ENCODE measurements around the gene RASGRP4. TPM values are rescaled to one million over a fixed set of nuclear protein-coding genes. Genes with fewer than 3 reads are reported as not detected.

RASGRP4 gene
- total RNA-seq, 1 experiment from 2014 or later = not detected

DNA sequence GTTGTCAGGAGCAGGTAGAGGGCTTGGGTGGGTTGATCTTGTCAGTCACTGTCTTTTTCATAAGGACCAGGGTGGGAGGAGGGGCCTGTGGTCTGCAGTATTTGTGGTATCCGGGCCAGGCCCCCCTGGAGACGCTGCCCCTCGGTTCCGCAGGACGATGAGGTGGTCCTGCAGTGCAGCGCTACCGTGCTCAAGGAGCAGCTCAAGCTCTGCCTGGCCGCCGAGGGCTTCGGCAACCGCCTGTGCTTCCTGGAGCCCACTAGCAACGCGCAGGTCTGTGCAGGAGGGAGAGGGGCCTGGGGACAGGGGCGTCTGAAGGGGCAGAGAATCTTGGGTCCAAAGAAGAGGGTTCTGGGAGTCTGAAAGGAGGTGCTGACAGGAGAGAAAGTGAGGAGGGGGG lies 14.6 kb upstream of the RASGRP4 start:
- no TSS peak for BruUV-seq (replicated peaks)
- ChIA-PET POLR2A (no interaction called here), CTCF (interaction anchor here (1.0 kb wide), 1 partner anchor 38 kb away, joined by 3 read pairs; the partner anchor contains the start of gene FAM98C)
- no peaks in the 10 kb centered on the region for H3K4me1 ChIP-seq (ENCODE audit: control insufficient read depth, insufficient read depth, low read length)
- intact Hi-C loops (cut with micrococcal nuclease; ENCODE audit: unreplicated experiment) = no loop called here
- H3K36me3 ChIP-seq (ENCODE audit: control insufficient read depth, insufficient read depth, low read length) = no peaks in the 10 kb centered on the region
- TF ChIP-seq, protein P1, sequence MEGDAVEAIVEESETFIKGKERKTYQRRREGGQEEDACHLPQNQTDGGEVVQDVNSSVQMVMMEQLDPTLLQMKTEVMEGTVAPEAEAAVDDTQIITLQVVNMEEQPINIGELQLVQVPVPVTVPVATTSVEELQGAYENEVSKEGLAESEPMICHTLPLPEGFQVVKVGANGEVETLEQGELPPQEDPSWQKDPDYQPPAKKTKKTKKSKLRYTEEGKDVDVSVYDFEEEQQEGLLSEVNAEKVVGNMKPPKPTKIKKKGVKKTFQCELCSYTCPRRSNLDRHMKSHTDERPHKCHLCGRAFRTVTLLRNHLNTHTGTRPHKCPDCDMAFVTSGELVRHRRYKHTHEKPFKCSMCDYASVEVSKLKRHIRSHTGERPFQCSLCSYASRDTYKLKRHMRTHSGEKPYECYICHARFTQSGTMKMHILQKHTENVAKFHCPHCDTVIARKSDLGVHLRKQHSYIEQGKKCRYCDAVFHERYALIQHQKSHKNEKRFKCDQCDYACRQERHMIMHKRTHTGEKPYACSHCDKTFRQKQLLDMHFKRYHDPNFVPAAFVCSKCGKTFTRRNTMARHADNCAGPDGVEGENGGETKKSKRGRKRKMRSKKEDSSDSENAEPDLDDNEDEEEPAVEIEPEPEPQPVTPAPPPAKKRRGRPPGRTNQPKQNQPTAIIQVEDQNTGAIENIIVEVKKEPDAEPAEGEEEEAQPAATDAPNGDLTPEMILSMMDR (IDR thresholded peaks at IDR 0.05) = no peak
- TF ChIP-seq, protein P2, sequence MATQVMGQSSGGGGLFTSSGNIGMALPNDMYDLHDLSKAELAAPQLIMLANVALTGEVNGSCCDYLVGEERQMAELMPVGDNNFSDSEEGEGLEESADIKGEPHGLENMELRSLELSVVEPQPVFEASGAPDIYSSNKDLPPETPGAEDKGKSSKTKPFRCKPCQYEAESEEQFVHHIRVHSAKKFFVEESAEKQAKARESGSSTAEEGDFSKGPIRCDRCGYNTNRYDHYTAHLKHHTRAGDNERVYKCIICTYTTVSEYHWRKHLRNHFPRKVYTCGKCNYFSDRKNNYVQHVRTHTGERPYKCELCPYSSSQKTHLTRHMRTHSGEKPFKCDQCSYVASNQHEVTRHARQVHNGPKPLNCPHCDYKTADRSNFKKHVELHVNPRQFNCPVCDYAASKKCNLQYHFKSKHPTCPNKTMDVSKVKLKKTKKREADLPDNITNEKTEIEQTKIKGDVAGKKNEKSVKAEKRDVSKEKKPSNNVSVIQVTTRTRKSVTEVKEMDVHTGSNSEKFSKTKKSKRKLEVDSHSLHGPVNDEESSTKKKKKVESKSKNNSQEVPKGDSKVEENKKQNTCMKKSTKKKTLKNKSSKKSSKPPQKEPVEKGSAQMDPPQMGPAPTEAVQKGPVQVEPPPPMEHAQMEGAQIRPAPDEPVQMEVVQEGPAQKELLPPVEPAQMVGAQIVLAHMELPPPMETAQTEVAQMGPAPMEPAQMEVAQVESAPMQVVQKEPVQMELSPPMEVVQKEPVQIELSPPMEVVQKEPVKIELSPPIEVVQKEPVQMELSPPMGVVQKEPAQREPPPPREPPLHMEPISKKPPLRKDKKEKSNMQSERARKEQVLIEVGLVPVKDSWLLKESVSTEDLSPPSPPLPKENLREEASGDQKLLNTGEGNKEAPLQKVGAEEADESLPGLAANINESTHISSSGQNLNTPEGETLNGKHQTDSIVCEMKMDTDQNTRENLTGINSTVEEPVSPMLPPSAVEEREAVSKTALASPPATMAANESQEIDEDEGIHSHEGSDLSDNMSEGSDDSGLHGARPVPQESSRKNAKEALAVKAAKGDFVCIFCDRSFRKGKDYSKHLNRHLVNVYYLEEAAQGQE (IDR thresholded peaks at IDR 0.05; ENCODE audit: insufficient read depth in 1 of 2, low read depth in 2 of 2, low read length in 1 of 2) = no peak
- TF ChIP-seq POLR2AphosphoS5 (IDR thresholded peaks at IDR 0.05; ENCODE audit: low read depth, low read length) = no peak
- TF ChIP-seq SIN3A (IDR thresholded peaks at IDR 0.05; ENCODE audit: borderline replicate concordance, insufficient read depth, low read depth, low read length) = no peak
- TF ChIP-seq TCF7L2 (IDR thresholded peaks at IDR 0.05; ENCODE audit: low read depth, low read length) = no peak
- H3K27ac ChIP-seq (ENCODE audit: low read length) = no peak overlapping the region
- no peaks in the 10 kb centered on the region for H3K9me3 ChIP-seq (ENCODE audit: control insufficient read depth, insufficient read depth, low read depth, low read length)
- DNase-seq (ENCODE audit: low read depth, low spot score) (no peak), ATAC-seq (no peak)
- H3K4me3 ChIP-seq (ENCODE audit: low read depth in 2 of 2, low read length in 2 of 2) = no peak overlapping the region
- in situ Hi-C loops (cut with HindIII; ENCODE audit: low pct_unique_long_range_greater_than_20kb, low sequenced_read_pairs) = no loop called here
- H3K27me3 ChIP-seq (ENCODE audit: control insufficient read depth, insufficient read depth, low read length) = no peaks in the 10 kb centered on the region

DNA sequence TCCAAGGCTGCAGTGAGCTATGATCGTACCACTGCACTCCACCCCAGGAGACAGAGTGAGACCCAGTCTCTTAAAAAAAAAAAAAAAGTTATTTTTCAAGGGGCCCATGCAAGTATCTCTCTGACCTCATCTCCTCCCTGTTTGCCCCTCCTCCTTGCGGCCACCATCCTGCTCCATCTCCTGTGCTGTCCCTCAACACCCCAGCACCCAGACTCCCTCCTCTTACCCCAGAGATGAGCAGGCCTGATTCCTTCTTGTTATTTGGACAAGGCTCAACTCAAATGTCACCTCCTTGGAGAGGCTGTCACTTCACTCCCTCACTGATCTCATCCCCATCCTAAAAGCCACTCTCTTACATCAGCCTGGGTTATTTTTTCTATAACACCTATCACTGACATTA lies 11.9 kb upstream of the RASGRP4 start:
- H3K36me3 ChIP-seq (ENCODE audit: control insufficient read depth, insufficient read depth, low read length) = no peaks in the 10 kb centered on the region
- intact Hi-C loops (cut with micrococcal nuclease; ENCODE audit: unreplicated experiment) = no loop called here
- CTCF ChIA-PET = interaction anchor here (0.6 to 0.7 kb wide), 2 partner anchors 101 to 211 kb away, joined by 4 to 5 read pairs; no protein-coding TSS in a partner anchor

More for the DNA sequence above, 11.9 kb upstream of the RASGRP4 start:
- no peak overlapping the region for H3K4me3 ChIP-seq (ENCODE audit: low read depth in 2 of 2, low read length in 2 of 2)
- no peaks in the 10 kb centered on the region for H3K27me3 ChIP-seq (ENCODE audit: control insufficient read depth, insufficient read depth, low read length)
- BruUV-seq (replicated peaks) = no TSS peak
- TF ChIP-seq POLR2AphosphoS5 (IDR thresholded peaks at IDR 0.05; ENCODE audit: low read depth, low read length) (no peak), TCF7L2 (IDR thresholded peaks at IDR 0.05; ENCODE audit: low read depth, low read length) (no peak), SIN3A (IDR thresholded peaks at IDR 0.05; ENCODE audit: borderline replicate concordance, insufficient read depth, low read depth, low read length) (no peak)
- TF ChIP-seq, protein P1 (IDR thresholded peaks at IDR 0.05) = no peak
- TF ChIP-seq, protein P2 (IDR thresholded peaks at IDR 0.05; ENCODE audit: insufficient read depth in 1 of 2, low read depth in 2 of 2, low read length in 1 of 2) = no peak
- no peak for ATAC-seq
- POLR2A ChIA-PET = interaction anchor here (0.6 kb wide), 1 partner anchor 496 kb away, joined by 3 read pairs; no protein-coding TSS in a partner anchor
- no peak for DNase-seq (ENCODE audit: low read depth, low spot score)
- no peaks in the 10 kb centered on the region for H3K4me1 ChIP-seq (ENCODE audit: control insufficient read depth, insufficient read depth, low read length)
- H3K9me3 ChIP-seq (ENCODE audit: control insufficient read depth, insufficient read depth, low read depth, low read length) = no peaks in the 10 kb centered on the region
- in situ Hi-C loops (cut with HindIII; ENCODE audit: low pct_unique_long_range_greater_than_20kb, low sequenced_read_pairs) = no loop called here
- no peak overlapping the region for H3K27ac ChIP-seq (ENCODE audit: low read length)
